Small intestine (tissue), 7 donors: Measurements from ENCODE around the gene APP. TPM values are rescaled to one million over a fixed set of nuclear protein-coding genes. Genes with fewer than 3 reads are reported as not detected.

Experiments used
- DNase-seq, 2 donors: peaks; one replicate each; pipeline versions ENCODE4 v3.0.0 to v3.0.0-alpha.2; 2013
- FAIRE-seq: peaks from 2 replicates; lab custom pipeline; 2012; peaks lifted over from hg19 to GRCh38; lab: Jason Lieb, UNC
- H3K27ac ChIP-seq, 3 donors: one replicate each; pipeline ENCODE4 v1.5.1; 2013; ENCODE audit warnings: low read length in 2 of 3, mild to moderate bottlenecking in 2 of 3, control low read depth in 1 of 3, inconsistent platforms in 1 of 3, low read depth in 1 of 3, moderate library complexity in 1 of 3
- H3K27me3 ChIP-seq, 3 donors: one replicate each; pipeline ENCODE4 v1.6.1; 2013; ENCODE audit warnings: low read length in 3 of 3, inconsistent platforms in 1 of 3; ENCODE audit not compliant: control insufficient read depth in 3 of 3, insufficient read depth in 3 of 3
- H3K36me3 ChIP-seq, 3 donors: one replicate each; pipeline ENCODE4 v1.6.1; 2013; ENCODE audit warnings: low read length in 3 of 3, inconsistent platforms in 1 of 3, low read depth in 1 of 3, mild to moderate bottlenecking in 1 of 3, moderate library complexity in 1 of 3; ENCODE audit not compliant: control insufficient read depth in 3 of 3, insufficient read depth in 2 of 3
- H3K4me1 ChIP-seq, 3 donors: one replicate each; pipeline ENCODE4 v1.6.1; 2013; ENCODE audit warnings: low read length in 2 of 3, inconsistent platforms in 1 of 3, low read depth in 1 of 3, mild to moderate bottlenecking in 1 of 3, moderate library complexity in 1 of 3; ENCODE audit not compliant: control insufficient read depth in 3 of 3, insufficient read depth in 2 of 3
- H3K4me3 ChIP-seq, 3 donors: one replicate each; pipeline ENCODE4 v1.5.1; 2013; ENCODE audit warnings: low read length in 3 of 3, control low read depth in 1 of 3, inconsistent platforms in 1 of 3, low read depth in 1 of 3, mild to moderate bottlenecking in 1 of 3, moderate library complexity in 1 of 3
- H3K9me3 ChIP-seq, 2 donors: one replicate each; pipeline ENCODE4 v1.6.1; 2013; ENCODE audit warnings: low read depth in 1 of 2, low read length in 1 of 2; ENCODE audit not compliant: control insufficient read depth in 2 of 2, insufficient read depth in 1 of 2
- WGBS, 3 donors: extraction: QIAGEN DNeasy Blood & Tissue Kit; methylation state at CpG; one replicate each; pipeline ENCODE4 v1.1.7; 2013; 5-methylcytosine and 5-hydroxymethylcytosine counted together
- polyA plus RNA-seq, 4 donors: library from polyadenylated mRNA; stranded (reverse) in 3 of 4; unstranded in 1 of 4; fragments of 200-250 nt in 3 of 4; fragments of 120-200 nt in 1 of 4; gene quantifications; one replicate each; pipeline versions ENCODE4 v1.2.1 to v1.2.3, GENCODE V29; 2013
- donor health status: healthy with polysubstance abuse.
- donor health status: control.
- donor health status: control.
- donor health status: Bipolar disorder and iron deficiency.
- donor health status: healthy.

APP gene
- polyA plus RNA-seq, 4 donors: 28.6 to 319 (median 124) TPM

DNA sequence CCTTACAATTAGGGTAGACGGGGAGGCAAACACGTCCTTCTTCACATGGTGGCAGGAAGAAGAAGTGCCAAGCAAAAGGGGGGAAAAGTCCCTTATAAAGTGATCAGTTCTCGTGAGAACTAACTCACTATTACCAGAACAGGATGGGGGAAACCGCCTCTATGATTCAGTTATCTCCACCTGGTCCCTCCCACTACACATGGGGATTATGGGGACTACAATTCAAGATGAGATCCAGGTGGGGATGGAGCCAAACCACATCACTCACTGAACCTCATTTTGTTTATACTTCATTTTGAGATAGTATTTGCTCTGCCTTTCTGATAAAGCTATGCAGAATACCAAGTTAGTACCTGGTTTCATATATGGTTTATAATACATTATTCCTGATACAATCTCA, 26.5 kb downstream of the APP start:
- Histone ChIP-seq H3K27ac (no peak overlapping the region), H3K4me3 (no peak overlapping the region), H3K36me3 (peaks cover 0 to 14% (median 0%) of the 10 kb centered on the region in 3 donors), H3K4me1 (peaks cover 0 to 7% (median 0%) of the 10 kb centered on the region in 3 donors), H3K27me3 (no peaks in the 10 kb centered on the region), H3K9me3 (no peaks in the 10 kb centered on the region)
- FAIRE-seq (no peak), DNase-seq (no peak)
- WGBS, 3 donors: 84 to 93% (median 89%) methylated on average over 4 of the region's 4 CpGs

DNA sequence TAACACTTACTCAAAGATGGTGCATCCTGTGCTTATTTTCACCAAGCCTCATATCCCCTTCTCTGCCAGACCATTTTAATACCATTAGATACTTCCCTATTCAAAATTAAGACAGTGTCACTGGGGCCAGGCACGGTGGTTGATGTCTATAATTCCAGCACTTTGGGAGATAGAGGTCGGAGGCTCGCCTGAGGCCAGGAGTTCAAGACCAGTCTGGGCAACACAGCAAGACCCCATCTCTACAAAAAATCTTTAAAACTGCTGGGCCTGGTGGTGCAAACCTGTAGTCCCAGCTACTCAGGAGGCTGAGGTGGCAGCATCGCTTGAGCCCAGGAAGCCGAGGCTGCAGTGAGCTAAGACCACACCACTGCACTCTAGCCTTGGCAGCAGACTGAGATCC, 28.2 kb downstream of the APP start:
- no peak overlapping the region for H3K4me3 ChIP-seq
- H3K27ac ChIP-seq: no peak overlapping the region
- FAIRE-seq (no peak), DNase-seq (no peak)
- H3K36me3 ChIP-seq: peaks cover 0 to 14% (median 0%) of the 10 kb centered on the region in 3 donors
- no peaks in the 10 kb centered on the region for H3K4me1 ChIP-seq
- no peaks in the 10 kb centered on the region for H3K27me3 ChIP-seq
- 94 to 97% (median 95%) methylated on average over 5 of the region's 5 CpGs for WGBS, 3 donors
- H3K9me3 ChIP-seq: no peaks in the 10 kb centered on the region

DNA sequence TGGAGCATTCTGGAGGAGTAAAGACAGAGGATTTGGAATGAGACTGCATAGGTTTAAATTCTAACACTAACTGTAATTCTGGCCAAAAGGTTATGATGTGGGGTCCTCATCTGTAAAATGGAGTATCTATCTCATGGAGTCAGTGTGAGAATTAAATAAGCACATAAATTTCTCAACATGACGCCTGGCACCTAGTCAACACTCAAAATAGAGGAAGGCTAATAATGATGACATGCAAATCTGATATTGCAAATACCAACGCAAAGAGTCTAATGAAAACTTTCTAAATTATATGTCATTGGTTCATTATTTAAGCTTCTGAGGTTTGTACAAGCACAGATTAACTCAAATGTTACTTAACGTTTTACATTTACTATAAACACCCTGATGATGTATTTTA, 29.6 kb downstream of the APP start:
- Histone ChIP-seq H3K4me3 (no peak overlapping the region), H3K27ac (no peak overlapping the region), H3K9me3 (no peaks in the 10 kb centered on the region), H3K4me1 (no peaks in the 10 kb centered on the region), H3K27me3 (no peaks in the 10 kb centered on the region), H3K36me3 (peaks cover 0 to 17% (median 0%) of the 10 kb centered on the region in 3 donors)
- 74 to 78% (median 76%) methylated on average over 3 of the region's 3 CpGs for WGBS, 3 donors
- DNase-seq: no peak
- no peak for FAIRE-seq

DNA sequence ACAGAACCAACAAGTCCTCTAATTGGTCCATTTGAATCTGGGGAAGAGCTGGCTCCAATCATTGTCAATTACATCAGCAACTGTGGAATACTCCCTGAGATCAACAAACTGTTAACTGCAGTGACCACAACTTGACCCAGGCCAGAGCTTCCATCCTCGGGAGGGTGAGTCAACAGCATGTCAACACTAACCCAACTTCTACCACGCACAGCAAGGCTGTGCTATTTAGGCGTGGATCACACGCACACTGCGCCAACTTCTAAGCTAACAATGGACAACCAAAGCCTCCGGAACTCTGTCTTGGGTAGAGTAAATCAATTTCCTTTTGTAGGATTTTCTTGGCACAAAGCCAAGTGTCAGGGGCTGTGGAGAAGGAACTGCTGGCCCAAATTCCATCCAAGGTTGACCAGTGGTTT, 30.4 kb downstream of the APP start:
- no peak for DNase-seq
- no peaks in the 10 kb centered on the region for H3K4me1 ChIP-seq
- FAIRE-seq: no peak
- H3K27me3 ChIP-seq: no peaks in the 10 kb centered on the region
- no peak overlapping the region for H3K4me3 ChIP-seq
- H3K9me3 ChIP-seq: no peaks in the 10 kb centered on the region
- WGBS, 3 donors: 64 to 85% (median 77%) methylated on average over 6 of the region's 6 CpGs
- H3K36me3 ChIP-seq: peaks cover 0 to 14% (median 0%) of the 10 kb centered on the region in 3 donors
- peak overlapping the region in 1 of 3 donors; percentile 8 for H3K27ac ChIP-seq

DNA sequence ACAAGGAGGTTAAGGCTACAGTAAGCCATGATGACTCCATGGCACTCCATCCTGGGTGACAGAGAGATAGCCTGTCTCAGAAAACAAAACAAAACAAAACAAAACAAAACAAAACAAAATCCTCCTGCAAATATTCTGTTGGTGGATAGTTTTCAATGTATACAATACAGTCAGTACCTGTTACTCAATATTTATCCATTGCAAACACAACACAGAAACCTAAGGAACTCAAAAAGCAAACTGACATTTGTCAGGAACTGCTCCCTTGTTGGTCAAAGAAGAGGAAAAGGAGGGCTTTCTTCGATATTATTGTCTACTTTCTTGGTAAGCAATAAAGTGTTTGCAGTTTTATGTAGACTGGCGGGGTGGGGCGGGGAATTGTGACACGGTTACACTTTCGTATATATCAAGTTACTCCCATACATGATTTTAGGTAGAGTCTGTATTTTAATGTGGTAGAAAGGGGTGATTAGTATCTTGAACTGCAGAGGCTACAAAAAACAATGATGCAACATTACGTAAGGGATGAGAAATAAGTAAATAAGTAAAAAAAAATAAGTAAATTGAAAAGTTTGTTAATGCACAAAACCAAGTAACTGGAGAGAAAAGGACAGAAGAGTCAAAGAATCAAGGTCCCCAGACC, 31.8 kb downstream of the APP start:
- no peak overlapping the region for H3K27ac ChIP-seq
- H3K4me1 ChIP-seq: no peaks in the 10 kb centered on the region
- no peak for DNase-seq
- no peaks in the 10 kb centered on the region for H3K27me3 ChIP-seq
- H3K36me3 ChIP-seq: peaks cover 0 to 13% (median 0%) of the 10 kb centered on the region in 3 donors
- H3K4me3 ChIP-seq: no peak overlapping the region
- no peak for FAIRE-seq
- no peaks in the 10 kb centered on the region for H3K9me3 ChIP-seq
- WGBS, 3 donors: 77 to 85% (median 82%) methylated on average over 6 of the region's 6 CpGs

DNA sequence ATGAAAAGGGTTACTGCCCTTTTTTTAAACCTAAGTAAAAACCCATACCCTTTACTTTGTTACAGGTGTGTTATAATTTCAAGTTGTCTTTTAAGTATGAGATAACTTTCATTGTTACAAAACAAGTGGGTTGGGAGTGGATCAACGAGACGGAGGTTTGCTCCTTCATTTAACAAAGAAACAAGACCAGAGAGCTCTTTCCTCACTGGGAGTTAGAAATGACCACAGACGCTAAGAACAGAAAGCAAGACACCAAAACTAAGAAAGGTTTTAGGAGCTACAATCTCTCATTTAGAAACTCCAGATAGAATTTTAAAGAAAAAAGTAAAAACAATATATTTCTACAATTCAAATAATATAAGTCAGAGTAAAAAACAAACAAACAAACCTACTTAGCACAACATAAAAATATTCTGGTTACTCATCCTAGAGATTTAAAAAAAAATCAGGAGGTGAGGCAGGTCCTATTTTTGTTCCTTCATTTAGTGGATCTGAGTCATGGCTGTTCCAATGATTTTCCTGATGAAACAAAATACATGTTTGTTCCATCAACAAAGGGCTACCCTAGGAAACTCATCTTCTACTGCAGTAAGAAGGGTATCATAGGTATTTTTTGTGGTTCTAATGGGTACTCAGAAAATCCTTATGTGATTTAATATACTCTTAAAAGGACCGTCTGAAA, 33.0 kb downstream of the APP start:
- DNase-seq: no peak
- Histone ChIP-seq H3K9me3 (no peaks in the 10 kb centered on the region), H3K27me3 (no peaks in the 10 kb centered on the region), H3K4me3 (no peak overlapping the region), H3K4me1 (no peaks in the 10 kb centered on the region), H3K36me3 (peaks cover 0 to 12% (median 0%) of the 10 kb centered on the region in 3 donors), H3K27ac (no peak overlapping the region)
- no peak for FAIRE-seq
- 85 to 89% (median 85%) methylated on average over 4 of the region's 4 CpGs for WGBS, 3 donors

DNA sequence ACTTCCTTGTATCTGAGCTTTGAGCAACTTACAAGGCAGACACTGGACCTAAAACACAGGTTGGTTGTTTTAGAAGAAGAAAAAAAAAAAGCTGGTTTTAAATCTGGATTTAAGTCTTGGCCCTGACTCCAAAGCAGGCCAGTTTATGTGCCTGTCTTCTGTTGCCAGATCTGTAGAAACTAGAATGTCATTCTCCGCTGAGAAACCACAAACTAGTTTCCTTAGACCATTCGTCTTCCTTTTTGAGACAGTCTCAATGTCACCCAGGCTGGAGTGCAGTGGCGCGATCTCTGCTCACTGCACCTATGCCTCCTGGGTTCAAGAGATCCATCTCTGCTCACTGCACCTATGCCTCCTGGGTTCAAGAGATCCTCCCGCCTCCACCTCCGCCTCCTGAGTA, 33.9 kb downstream of the APP start:
- no peak for FAIRE-seq
- H3K4me1 ChIP-seq: no peaks in the 10 kb centered on the region
- no peaks in the 10 kb centered on the region for H3K9me3 ChIP-seq
- peaks cover 0 to 5% (median 0%) of the 10 kb centered on the region in 3 donors for H3K36me3 ChIP-seq
- H3K27ac ChIP-seq: no peak overlapping the region
- WGBS, 3 donors: 71 to 88% (median 73%) methylated on average over 6 of the region's 6 CpGs
- DNase-seq: no peak
- no peaks in the 10 kb centered on the region for H3K27me3 ChIP-seq
- H3K4me3 ChIP-seq: no peak overlapping the region

DNA sequence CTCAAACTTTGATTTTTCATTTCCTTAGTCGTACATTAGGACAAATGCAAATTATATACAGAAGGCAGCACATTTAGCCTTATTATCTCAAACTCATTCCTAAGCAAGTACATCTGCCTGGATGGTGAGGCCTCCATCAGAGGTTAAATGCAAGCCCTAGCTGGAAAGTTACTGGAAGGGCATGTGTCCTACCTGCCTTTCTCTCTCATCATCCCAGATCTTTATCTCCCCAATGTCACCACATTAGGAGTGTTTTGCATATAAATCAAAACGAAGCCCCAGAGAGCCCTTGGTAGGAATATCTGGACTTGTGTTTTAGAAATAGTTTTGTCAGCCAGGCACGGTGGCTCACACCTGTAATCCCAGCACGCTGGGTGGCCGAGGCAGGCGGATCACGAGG, 35.0 kb downstream of the APP start:
- FAIRE-seq: no peak

More for the DNA sequence above, 35.0 kb downstream of the APP start:
- Histone ChIP-seq H3K4me1 (no peaks in the 10 kb centered on the region), H3K4me3 (no peak overlapping the region), H3K27me3 (no peaks in the 10 kb centered on the region), H3K27ac (no peak overlapping the region), H3K9me3 (no peaks in the 10 kb centered on the region), H3K36me3 (peaks cover 0 to 5% (median 0%) of the 10 kb centered on the region in 3 donors)
- WGBS, 3 donors: 90 to 93% (median 91%) methylated on average over 7 of the region's 7 CpGs
- DNase-seq: no peak
